ENCODE results near the gene DELE1.

Gene DELE1

GRCh38 chr5:141950207-141951005 lies 26.7 kb downstream of the DELE1 start:
- H3K4me3 ChIP-seq (ENCODE audit: low read depth, low read length): no peak overlapping the region
- no peak for DNase-seq (ENCODE audit: low read depth)
- TF ChIP-seq, protein P1, sequence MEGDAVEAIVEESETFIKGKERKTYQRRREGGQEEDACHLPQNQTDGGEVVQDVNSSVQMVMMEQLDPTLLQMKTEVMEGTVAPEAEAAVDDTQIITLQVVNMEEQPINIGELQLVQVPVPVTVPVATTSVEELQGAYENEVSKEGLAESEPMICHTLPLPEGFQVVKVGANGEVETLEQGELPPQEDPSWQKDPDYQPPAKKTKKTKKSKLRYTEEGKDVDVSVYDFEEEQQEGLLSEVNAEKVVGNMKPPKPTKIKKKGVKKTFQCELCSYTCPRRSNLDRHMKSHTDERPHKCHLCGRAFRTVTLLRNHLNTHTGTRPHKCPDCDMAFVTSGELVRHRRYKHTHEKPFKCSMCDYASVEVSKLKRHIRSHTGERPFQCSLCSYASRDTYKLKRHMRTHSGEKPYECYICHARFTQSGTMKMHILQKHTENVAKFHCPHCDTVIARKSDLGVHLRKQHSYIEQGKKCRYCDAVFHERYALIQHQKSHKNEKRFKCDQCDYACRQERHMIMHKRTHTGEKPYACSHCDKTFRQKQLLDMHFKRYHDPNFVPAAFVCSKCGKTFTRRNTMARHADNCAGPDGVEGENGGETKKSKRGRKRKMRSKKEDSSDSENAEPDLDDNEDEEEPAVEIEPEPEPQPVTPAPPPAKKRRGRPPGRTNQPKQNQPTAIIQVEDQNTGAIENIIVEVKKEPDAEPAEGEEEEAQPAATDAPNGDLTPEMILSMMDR (IDR thresholded peaks at IDR 0.05; ENCODE audit: low read depth, low read length): no peak
- TF ChIP-seq POLR2A (IDR thresholded peaks at IDR 0.05; ENCODE audit: extremely low read depth, insufficient read length): no peak
- TF ChIP-seq, protein P2, sequence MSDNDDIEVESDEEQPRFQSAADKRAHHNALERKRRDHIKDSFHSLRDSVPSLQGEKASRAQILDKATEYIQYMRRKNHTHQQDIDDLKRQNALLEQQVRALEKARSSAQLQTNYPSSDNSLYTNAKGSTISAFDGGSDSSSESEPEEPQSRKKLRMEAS (IDR thresholded peaks at IDR 0.05; ENCODE audit: low read depth, low read length): no peak
- TF ChIP-seq MYC (IDR thresholded peaks at IDR 0.05; ENCODE audit: low read depth, low read length): no peak

DNA sequence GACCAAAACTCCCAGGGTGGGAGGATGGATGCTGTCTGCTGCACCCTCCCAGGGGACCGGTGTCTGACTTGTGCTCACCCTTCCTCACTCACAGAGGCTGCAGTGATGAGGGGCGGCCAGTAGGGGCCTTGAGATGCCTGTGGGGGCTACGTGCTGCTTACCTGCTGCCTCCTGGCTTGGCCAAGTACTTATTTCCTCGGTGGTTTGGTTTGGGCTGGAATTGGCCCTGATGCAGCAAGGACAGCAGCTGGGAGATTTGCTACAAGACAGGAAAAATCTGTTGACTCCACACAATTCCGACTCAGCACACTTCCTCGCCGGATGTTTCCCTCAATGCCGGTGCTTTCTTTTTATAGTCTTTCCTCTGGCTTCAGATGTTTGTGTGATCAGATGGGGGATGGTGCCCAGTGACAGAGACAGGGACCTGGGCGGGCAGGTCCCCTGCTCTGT lies 27.7 kb downstream of the DELE1 start:
- no peak overlapping the region for H3K4me3 ChIP-seq (ENCODE audit: low read depth, low read length)
- TF ChIP-seq, protein P1 (IDR thresholded peaks at IDR 0.05; ENCODE audit: low read depth, low read length): peak; percentile 46
- TF ChIP-seq, protein P2 (IDR thresholded peaks at IDR 0.05; ENCODE audit: low read depth, low read length): no peak
- DNase-seq (ENCODE audit: low read depth): peak; percentile 54

DNA sequence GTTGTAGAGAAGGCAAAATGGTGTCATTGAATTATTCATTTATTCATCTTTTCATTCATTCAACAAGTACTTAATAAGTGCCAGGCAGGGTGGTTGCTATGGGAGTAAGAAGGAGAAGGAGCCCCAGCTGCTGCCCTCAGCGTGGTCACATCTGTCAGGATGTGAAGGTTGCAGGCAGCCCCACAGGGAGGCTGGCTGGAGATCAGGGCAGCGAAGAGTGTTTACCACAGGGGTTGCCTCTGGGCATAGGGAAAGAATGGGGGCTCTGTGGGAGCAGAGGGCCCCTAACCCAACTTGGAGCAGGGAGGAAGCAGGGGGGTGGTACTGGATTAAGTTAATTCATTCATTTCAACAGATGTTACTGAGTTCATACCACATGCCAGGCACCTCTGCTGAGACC lies 28.3 kb downstream of the DELE1 start:
- no peak for TF ChIP-seq POLR2A (IDR thresholded peaks at IDR 0.05; ENCODE audit: extremely low read depth, insufficient read length)
- TF ChIP-seq, protein P1 (IDR thresholded peaks at IDR 0.05; ENCODE audit: low read depth, low read length): no peak
- no peak for TF ChIP-seq MYC (IDR thresholded peaks at IDR 0.05; ENCODE audit: low read depth, low read length)
- TF ChIP-seq, protein P2 (IDR thresholded peaks at IDR 0.05; ENCODE audit: low read depth, low read length): no peak
- DNase-seq (ENCODE audit: low read depth): no peak
- H3K4me3 ChIP-seq (ENCODE audit: low read depth, low read length): no peak overlapping the region

DNA sequence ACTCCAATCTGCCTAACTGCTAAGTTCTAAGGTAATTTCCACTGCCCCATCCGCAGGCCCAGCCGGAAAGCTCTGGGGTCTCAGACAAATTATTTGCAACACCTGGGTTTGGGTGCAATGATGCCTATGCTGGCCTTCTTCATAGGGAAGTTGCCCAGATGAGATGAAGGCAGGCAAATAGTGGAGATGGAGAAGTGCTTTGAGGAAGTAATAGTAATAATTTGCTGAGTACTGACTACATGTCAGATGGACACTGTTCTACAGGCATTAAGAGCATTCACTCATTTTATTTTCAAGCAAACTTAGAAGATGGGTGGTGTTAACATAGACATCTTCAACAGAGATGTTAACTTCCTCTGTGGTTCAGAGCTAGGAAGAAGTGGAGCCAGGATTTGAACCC lies 30.5 kb downstream of the DELE1 start:
- H3K4me3 ChIP-seq (ENCODE audit: low read depth, low read length): no peak overlapping the region
- no peak for DNase-seq (ENCODE audit: low read depth)
- TF ChIP-seq MYC (IDR thresholded peaks at IDR 0.05; ENCODE audit: low read depth, low read length) (no peak), POLR2A (IDR thresholded peaks at IDR 0.05; ENCODE audit: extremely low read depth, insufficient read length) (no peak)
- TF ChIP-seq, protein P2 (IDR thresholded peaks at IDR 0.05; ENCODE audit: low read depth, low read length): no peak
- TF ChIP-seq, protein P1 (IDR thresholded peaks at IDR 0.05; ENCODE audit: low read depth, low read length): no peak

- TF ChIP-seq POLR2A (IDR thresholded peaks at IDR 0.05; ENCODE audit: extremely low read depth, insufficient read length) (no peak), MYC (IDR thresholded peaks at IDR 0.05; ENCODE audit: low read depth, low read length) (no peak)
- TF ChIP-seq, protein P1 (IDR thresholded peaks at IDR 0.05; ENCODE audit: low read depth, low read length): no peak
- TF ChIP-seq, protein P2 (IDR thresholded peaks at IDR 0.05; ENCODE audit: low read depth, low read length): no peak
- peak; percentile 31 for DNase-seq (ENCODE audit: low read depth)
- H3K4me3 ChIP-seq (ENCODE audit: low read depth, low read length): no peak overlapping the region
These were observed 33.8 kb downstream of the DELE1 start for GRCh38 chr5:141957367-141957996.

Data from NB4 (cell line).